ENCODE results near the gene NOP14.

DNA sequence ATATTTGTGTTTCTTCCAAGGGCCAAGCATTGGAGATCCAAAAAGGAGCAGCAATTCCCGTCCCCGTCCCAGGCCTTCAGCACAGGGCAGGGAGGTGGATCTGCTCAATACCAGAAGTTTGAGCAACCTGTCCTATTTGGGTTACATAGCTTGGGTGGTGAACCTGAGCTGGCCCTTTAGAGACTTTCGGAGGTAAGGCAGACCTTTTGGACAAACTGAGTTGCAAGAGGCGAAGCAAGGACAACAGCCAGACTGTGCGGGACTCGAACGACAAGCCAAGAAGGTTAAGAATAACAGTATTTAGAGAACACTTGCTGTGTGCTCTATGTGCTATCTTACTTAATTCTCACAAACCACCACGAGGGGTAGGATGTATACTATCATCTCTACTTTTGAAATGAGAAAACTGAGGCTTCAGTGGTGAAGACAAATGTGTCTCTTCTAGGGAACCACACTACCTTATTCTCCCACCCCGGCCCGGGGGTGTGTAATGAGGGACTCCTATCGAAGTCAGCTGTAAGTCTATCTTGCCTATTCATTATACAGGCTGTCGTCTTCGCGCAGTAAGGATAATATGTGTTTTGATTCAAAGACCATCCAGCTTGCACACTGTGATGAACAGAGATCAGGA is 1.3 kb downstream of the NOP14 start:
- TF ChIP-seq POLR2A (IDR thresholded peaks at IDR 0.05; ENCODE audit: low read depth, low read length) (0 out of 2 replicates have a peak, but pooled peaks have one; percentile 8), POLR2AphosphoS5 (IDR thresholded peaks at IDR 0.05; ENCODE audit: low read depth, low read length) (no peak), TAF1 (IDR thresholded peaks at IDR 0.05; ENCODE audit: low read depth, low read length) (no peak), PAX5 (IDR thresholded peaks at IDR 0.05; ENCODE audit: insufficient read depth, low read length, severe bottlenecking) (no peak), SPI1 (IDR thresholded peaks at IDR 0.05; ENCODE audit: low read depth, low read length) (no peak), POU2F2 (IDR thresholded peaks at IDR 0.05; ENCODE audit: low read depth, low read length) (no peak)

Data from GM12891 (cell line).